22Rv1 (cell line): Measurements from ENCODE around the gene ITGB3.

Experiments used
- ZFX ChIP-seq: fragments of 450-650 bp; IDR thresholded peaks from 2 replicates; pipeline ENCODE4 v1.6.1; 2017; ENCODE audit warnings: antibody characterized with exemption, borderline replicate concordance
- TF ChIP-seq, protein P1 (sequence below): fragments of 450-650 bp; IDR thresholded peaks from 2 replicates; pipeline ENCODE4 v1.5.1; 2017; ENCODE audit warnings: mild to moderate bottlenecking

DNA sequence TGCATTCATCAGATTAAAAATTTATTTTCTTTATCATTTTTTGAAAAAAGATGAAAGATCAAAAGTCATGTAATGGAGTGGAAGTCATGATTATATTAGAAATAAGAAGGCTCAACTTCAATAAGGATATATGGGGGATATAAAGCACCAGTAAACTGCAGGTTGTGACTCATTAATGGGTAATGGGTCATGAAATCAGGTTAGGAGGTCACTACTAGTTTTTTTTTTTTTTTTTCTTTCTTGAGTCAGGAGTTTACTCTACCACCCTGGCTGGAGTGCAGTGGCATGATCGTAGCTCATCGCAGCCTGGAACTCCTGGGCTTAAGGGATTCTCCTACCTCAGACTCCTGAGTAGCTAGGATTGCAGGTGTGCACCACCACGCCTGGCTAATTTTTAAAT, 84.4 kb downstream of the ITGB3 start:
- TF ChIP-seq, protein P1, sequence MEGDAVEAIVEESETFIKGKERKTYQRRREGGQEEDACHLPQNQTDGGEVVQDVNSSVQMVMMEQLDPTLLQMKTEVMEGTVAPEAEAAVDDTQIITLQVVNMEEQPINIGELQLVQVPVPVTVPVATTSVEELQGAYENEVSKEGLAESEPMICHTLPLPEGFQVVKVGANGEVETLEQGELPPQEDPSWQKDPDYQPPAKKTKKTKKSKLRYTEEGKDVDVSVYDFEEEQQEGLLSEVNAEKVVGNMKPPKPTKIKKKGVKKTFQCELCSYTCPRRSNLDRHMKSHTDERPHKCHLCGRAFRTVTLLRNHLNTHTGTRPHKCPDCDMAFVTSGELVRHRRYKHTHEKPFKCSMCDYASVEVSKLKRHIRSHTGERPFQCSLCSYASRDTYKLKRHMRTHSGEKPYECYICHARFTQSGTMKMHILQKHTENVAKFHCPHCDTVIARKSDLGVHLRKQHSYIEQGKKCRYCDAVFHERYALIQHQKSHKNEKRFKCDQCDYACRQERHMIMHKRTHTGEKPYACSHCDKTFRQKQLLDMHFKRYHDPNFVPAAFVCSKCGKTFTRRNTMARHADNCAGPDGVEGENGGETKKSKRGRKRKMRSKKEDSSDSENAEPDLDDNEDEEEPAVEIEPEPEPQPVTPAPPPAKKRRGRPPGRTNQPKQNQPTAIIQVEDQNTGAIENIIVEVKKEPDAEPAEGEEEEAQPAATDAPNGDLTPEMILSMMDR: no peak
- TF ChIP-seq ZFX: no peak
